Cardiac muscle cell (in vitro differentiated cells and primary cell): Measurements from ENCODE around the gene HSD17B12. TPM values are rescaled to one million over a fixed set of nuclear protein-coding genes. Genes with fewer than 3 reads are reported as not detected.
A peak's percentile ranks its signal among the peaks of the same experiment; 100 is the strongest.

Source experiments
- DNase-seq, 2 donors: peaks; one replicate each; pipeline versions ENCODE4 v3.0.0 to v3.0.0-alpha.2; 2010 to 2017; ENCODE audit warnings: low read depth in 1 of 2, low spot score in 1 of 2
- H3K27ac ChIP-seq: fragments of 200-600 bp; sonication (generic); 2 replicates; pipeline ENCODE4 v1.5.1; 2016
- H3K27me3 ChIP-seq: fragments of 200-600 bp; sonication (generic); 2 replicates; pipeline ENCODE4 v1.6.0; 2016; ENCODE audit warnings: control low read depth
- H3K36me3 ChIP-seq: fragments of 200-600 bp; sonication (generic); 2 replicates; pipeline ENCODE4 v1.5.1; 2016; ENCODE audit warnings: control low read depth
- H3K4me1 ChIP-seq: fragments of 200-600 bp; sonication (generic); 2 replicates; pipeline ENCODE4 v1.8.1; 2017; ENCODE audit warnings: low read depth, mild to moderate bottlenecking, mixed run types
- H3K4me3 ChIP-seq: fragments of 200-600 bp; sonication (generic); 2 replicates; pipeline ENCODE4 v1.5.1; 2016; ENCODE audit warnings: mild to moderate bottlenecking
- H3K9me3 ChIP-seq: fragments of 200-600 bp; sonication (generic); 2 replicates; pipeline ENCODE4 v1.5.1; 2017; ENCODE audit warnings: low read depth, mild to moderate bottlenecking, control low read depth
- polyA plus RNA-seq: library from polyadenylated mRNA; unstranded; fragments of >200 nt; fragmentation: Nextera tagmentation; extraction: Ambion mirVana; gene quantifications from 2 replicates; pipeline ENCODE4 v1.2.1, GENCODE V29; 2016
- total RNA-seq: library from RNA; depleted of rRNA; stranded (reverse); fragments of >200 nt; gene quantifications from 2 replicates; pipeline ENCODE4 v1.2.3, GENCODE V29; 2016
- TF ChIP-seq, protein P1 (sequence below): IDR thresholded peaks from 2 replicates; pipeline ENCODE4 v1.5.1; 2012; ENCODE audit warnings: low read depth, mild to moderate bottlenecking, low read length

The HSD17B12 gene
- total and polyA plus RNA-seq, 2 experiments from 2014 or later = 68.9 to 89.0 TPM

- TF ChIP-seq, protein P1, sequence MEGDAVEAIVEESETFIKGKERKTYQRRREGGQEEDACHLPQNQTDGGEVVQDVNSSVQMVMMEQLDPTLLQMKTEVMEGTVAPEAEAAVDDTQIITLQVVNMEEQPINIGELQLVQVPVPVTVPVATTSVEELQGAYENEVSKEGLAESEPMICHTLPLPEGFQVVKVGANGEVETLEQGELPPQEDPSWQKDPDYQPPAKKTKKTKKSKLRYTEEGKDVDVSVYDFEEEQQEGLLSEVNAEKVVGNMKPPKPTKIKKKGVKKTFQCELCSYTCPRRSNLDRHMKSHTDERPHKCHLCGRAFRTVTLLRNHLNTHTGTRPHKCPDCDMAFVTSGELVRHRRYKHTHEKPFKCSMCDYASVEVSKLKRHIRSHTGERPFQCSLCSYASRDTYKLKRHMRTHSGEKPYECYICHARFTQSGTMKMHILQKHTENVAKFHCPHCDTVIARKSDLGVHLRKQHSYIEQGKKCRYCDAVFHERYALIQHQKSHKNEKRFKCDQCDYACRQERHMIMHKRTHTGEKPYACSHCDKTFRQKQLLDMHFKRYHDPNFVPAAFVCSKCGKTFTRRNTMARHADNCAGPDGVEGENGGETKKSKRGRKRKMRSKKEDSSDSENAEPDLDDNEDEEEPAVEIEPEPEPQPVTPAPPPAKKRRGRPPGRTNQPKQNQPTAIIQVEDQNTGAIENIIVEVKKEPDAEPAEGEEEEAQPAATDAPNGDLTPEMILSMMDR = no peak
- H3K27ac ChIP-seq = no peak overlapping the region
- H3K36me3 ChIP-seq = peaks cover 18% of the 10 kb centered on the region
Observed at GRCh38 chr11:43905813-43906241, 225.3 kb downstream of the HSD17B12 start.

More at GRCh38 chr11:43905813-43906241, 225.3 kb downstream of the HSD17B12 start:
- Histone ChIP-seq H3K27me3 (no peaks in the 10 kb centered on the region), H3K4me1 (no peaks in the 10 kb centered on the region), H3K9me3 (no peaks in the 10 kb centered on the region), H3K4me3 (no peak overlapping the region)
- peak in 1 of 2 donors; percentile 89 for DNase-seq

Other genes with a start within 250 kb of the HSD17B12 start
- 26.4 and 31.0 TPM in 2 replicates for gene ALKBH3, start 200.1 kb downstream of the HSD17B12 start, total RNA-seq
- gene ALKBH3, start 200.1 kb downstream of the HSD17B12 start, polyA plus RNA-seq = 25.0 and 27.9 TPM in 2 replicates